Measurements from ENCODE around the gene NUDT13.

DNA sequence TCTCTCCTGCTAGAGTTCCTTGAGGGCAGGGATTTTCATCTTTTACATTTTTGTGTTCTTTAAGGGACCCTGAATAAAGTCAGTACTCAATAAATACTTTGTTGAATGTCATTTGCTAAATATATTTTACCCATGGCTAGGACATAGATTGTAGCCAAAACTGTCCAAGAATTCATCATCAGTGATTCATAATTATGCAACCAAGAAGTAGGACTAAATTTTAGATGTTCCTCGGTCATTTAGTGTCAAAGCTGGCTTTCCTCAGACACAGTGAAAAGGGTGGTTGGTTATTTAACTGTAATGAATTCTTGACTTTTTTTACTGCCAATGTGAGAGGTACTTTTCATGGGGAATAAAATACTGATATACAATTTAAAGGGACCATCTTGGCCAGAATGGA lies 3.3 kb downstream of the NUDT13 start:
- TF ChIP-seq EZH2 (IDR thresholded peaks at IDR 0.05; ENCODE audit: insufficient read depth, poor library complexity, severe bottlenecking) (no peak), EZH2phosphoT487 (IDR thresholded peaks at IDR 0.05; ENCODE audit: insufficient read depth, low read depth) (no peak)

All from GM23248 (cell line).